VCaP (cell line): ENCODE data around the gene RINL.
"Not testable (repeated sequence)": the region's sequence is repeated elsewhere in the genome, so short reads cannot be mapped to it uniquely, and the experiment has no call there.

Source experiments
- H3K27ac ChIP-seq: fragments of 450-650 bp; 2 replicates; pipeline ENCODE4 v1.5.1; 2017
- CTCF ChIP-seq: fragments of 450-650 bp; conservative IDR thresholded peaks from 2 replicates; pipeline ENCODE4 v1.5.1; 2017; ENCODE audit warnings: mild to moderate bottlenecking, moderate library complexity

Gene RINL

GRCh38 chr19:38892841-38893240 is 14.8 kb upstream of the RINL start:
- no peak for TF ChIP-seq CTCF
- H3K27ac ChIP-seq = no peak overlapping the region

GRCh38 chr19:38891771-38892170 is 13.7 kb upstream of the RINL start:
- TF ChIP-seq CTCF = no peak
- no peak overlapping the region for H3K27ac ChIP-seq

GRCh38 chr19:38890686-38891085 is 12.6 kb upstream of the RINL start:
- TF ChIP-seq CTCF = no peak

DNA sequence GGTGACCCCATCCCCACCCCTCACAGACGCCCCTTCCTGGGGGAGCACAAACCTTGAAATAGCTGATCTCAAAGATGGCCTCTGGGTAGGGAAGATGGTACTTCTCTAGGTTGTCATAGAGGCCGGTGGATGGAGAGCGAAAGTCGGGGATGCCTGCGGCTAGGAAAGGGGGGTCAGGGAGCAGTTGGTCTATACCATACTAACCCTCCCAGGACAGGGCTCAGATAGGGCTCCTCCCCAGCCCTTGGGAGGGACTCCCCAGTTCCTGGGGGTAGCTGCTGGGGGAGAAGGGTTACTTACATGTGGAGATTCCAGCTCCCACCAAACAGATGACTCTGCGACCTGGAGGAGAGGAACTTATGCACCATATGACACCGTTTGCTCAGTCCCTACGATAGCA is 11.7 kb upstream of the RINL start:
- no peak for TF ChIP-seq CTCF
- no peak overlapping the region for H3K27ac ChIP-seq

More at GRCh38 chr19:38890686-38891085, 12.6 kb upstream of the RINL start:
- no peak overlapping the region for H3K27ac ChIP-seq

DNA sequence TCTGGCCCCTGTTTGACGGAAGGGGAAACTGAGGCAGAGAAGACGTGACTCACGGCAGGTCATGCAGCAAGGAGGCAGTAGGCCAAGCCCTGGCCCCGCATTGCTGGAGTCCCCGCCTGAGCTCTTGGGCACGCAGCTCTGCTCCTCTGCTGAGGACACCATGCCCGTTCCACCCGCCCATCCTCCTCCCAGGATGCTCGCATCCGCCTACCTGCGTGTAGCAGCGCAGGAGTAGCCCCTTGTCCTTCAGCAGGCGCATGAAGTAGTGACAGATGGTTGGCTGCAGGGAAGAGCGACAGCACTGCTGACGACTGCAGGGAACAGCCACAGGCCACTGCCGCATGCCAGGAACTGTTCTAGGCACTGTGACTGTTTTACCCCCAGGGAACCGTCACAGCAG is 10.8 kb upstream of the RINL start:
- H3K27ac ChIP-seq = no peak overlapping the region
- no peak for TF ChIP-seq CTCF

DNA sequence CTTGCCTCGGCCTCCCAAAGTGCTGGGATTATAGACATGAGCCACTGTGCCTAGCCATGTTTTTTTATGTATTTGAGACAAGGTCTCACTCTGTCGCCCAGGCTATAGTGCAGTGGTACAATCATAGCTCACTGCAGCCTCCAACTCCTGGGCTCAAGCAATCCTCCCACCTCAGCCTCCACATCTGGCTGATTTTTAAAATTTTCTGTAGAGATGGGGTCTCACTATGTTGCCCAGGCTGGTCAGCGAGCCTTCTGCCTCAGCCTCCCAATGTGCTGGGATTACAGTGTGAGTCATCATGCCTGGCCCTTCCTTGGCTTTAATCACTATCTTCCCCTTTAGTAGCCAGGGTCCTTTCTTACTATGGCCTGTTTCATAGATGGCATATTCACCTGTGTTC is 6.6 kb upstream of the RINL start:
- H3K27ac ChIP-seq = not testable (repeated sequence)

- TF ChIP-seq CTCF = no peak
- H3K27ac ChIP-seq = no peak overlapping the region
Observed at GRCh38 chr19:38883286-38883685, 5.2 kb upstream of the RINL start.

DNA sequence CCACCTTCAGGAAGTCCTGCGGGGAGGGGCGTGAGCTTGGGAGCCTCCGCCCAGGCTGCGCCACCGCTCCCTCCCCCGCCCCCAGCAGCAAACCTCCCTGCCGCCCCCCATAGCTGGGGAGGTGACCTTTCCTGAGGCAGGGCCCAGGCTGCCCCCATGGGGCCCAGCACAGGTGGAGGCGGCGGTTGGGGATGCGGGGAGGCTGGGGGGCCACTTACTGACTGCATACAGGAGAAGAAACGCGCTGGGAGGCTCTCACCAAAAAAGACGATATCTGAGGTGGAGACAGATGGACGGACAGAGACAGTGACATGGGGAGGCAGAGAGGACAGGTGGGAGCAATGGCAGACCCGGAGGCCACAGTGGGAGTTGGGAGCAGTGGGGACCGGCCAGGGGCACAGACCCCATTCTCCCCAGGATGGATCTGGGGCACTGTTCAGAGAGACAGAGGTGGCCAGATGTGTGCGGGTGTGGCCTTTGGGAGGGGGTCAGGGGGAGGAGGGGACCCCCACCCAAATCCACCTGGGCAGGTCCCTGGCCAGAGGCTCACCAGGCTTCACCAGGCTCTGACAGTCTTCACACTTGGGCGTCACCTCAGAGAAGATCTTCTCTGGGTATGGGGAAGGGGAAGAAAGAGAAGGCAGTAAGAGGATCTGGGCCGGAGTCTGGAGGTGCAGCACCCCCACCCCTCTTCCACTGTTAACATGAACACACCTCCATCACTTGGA is 3.0 kb upstream of the RINL start:
- no peak for TF ChIP-seq CTCF
- no peak overlapping the region for H3K27ac ChIP-seq
